Endothelial cell of umbilical vein (primary cell): Measurements from ENCODE around the gene RNF214.

ENCODE experiments used
- EZH2 ChIP-seq: IDR thresholded peaks from 2 replicates; pipeline ENCODE4 v1.6.1; 2012; ENCODE audit warnings: borderline replicate concordance, low read depth, mild to moderate bottlenecking, moderate library complexity, low read length, inconsistent platforms; ENCODE audit not compliant: severe bottlenecking
- FOS ChIP-seq: IDR thresholded peaks from 2 replicates; pipeline ENCODE4 v1.6.1; 2011; ENCODE audit warnings: mild to moderate bottlenecking, low read length, moderate library complexity, borderline replicate concordance; ENCODE audit not compliant: insufficient read depth
- GATA2 ChIP-seq: IDR thresholded peaks from 2 replicates; pipeline ENCODE4 v1.7.0; 2011; ENCODE audit warnings: low read depth, mild to moderate bottlenecking, moderate library complexity, mixed read lengths, low read length; ENCODE audit not compliant: insufficient read length, insufficient read depth
- MYC ChIP-seq: IDR thresholded peaks from one replicate; pipeline ENCODE4 v1.6.1; 2011; ENCODE audit warnings: mild to moderate bottlenecking, low read depth, low read length
- POLR2A ChIP-seq: IDR thresholded peaks from 2 replicates; pipeline ENCODE4 v1.6.1; 2012; ENCODE audit warnings: low read depth, mild to moderate bottlenecking, control low read depth, low read length
- POLR2AphosphoS5 ChIP-seq: IDR thresholded peaks from 2 replicates; pipeline ENCODE4 v1.6.1; 2012; ENCODE audit warnings: low read depth, mild to moderate bottlenecking, control low read depth, low read length, moderate library complexity; ENCODE audit not compliant: insufficient read depth
- TF ChIP-seq, protein P1 (sequence below), 2 donors: IDR thresholded peaks; 1 replicate in 1 of 2; 2 replicates in 1 of 2; pipeline ENCODE4 v1.5.1; 2011; ENCODE audit warnings: low read length in 2 of 2, mild to moderate bottlenecking in 2 of 2, moderate library complexity in 2 of 2, control low read depth in 1 of 2, inconsistent platforms in 1 of 2, low read depth in 1 of 2; ENCODE audit not compliant: insufficient read depth in 1 of 2; ENCODE audit errors: extremely low read depth in 1 of 2
- TF ChIP-seq, protein P2 (sequence below): IDR thresholded peaks from 2 replicates; pipeline ENCODE4 v1.6.1; 2011; ENCODE audit not compliant: insufficient read depth, insufficient read length

DNA sequence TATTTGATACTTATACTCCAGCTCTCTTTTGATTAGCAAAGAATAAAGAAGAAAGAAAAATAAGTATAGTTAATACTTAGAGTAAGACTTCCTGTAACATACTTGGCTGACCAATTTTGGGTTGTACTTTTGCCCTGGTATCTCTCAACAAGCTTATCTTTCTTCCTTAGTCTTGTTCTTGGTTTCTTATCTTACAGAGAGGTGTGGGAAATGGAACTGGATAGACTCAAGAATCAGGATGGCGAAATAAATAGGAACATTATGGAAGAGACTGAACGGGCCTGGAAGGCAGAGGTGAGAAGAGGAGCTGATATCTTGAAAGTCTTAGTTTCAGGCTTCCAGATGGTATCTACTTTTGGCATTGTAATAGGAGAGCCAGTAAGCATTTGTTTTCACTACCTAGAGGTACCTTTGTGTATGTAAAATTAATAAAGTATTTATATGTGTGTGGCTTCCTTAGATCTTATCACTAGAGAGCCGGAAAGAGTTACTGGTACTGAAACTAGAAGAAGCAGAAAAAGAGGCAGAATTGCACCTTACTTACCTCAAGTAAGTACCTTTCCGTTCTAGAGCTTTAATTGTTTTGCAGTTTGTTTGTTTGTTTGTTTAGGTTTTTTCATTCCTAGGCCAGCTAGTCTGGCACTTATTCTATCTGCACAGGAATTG is 47.4 kb downstream of the RNF214 start:
- TF ChIP-seq, protein P1, sequence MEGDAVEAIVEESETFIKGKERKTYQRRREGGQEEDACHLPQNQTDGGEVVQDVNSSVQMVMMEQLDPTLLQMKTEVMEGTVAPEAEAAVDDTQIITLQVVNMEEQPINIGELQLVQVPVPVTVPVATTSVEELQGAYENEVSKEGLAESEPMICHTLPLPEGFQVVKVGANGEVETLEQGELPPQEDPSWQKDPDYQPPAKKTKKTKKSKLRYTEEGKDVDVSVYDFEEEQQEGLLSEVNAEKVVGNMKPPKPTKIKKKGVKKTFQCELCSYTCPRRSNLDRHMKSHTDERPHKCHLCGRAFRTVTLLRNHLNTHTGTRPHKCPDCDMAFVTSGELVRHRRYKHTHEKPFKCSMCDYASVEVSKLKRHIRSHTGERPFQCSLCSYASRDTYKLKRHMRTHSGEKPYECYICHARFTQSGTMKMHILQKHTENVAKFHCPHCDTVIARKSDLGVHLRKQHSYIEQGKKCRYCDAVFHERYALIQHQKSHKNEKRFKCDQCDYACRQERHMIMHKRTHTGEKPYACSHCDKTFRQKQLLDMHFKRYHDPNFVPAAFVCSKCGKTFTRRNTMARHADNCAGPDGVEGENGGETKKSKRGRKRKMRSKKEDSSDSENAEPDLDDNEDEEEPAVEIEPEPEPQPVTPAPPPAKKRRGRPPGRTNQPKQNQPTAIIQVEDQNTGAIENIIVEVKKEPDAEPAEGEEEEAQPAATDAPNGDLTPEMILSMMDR (IDR thresholded peaks at IDR 0.05; ENCODE audit: extremely low read depth in 1 of 2, insufficient read depth in 1 of 2, low read depth in 1 of 2, low read length in 2 of 2), result no peak
- TF ChIP-seq EZH2, result no peak
- no peak for TF ChIP-seq POLR2A
- no peak for TF ChIP-seq MYC
- peak; percentile 35 for TF ChIP-seq GATA2
- TF ChIP-seq, protein P2, sequence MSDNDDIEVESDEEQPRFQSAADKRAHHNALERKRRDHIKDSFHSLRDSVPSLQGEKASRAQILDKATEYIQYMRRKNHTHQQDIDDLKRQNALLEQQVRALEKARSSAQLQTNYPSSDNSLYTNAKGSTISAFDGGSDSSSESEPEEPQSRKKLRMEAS, result no peak
- TF ChIP-seq FOS, result no peak
- TF ChIP-seq POLR2AphosphoS5, result no peak
